Kasumi-1 (cell line): ENCODE data around the gene MCF2L2.
A peak's percentile ranks its signal among the peaks of the same experiment; 100 is the strongest.
"Not testable (repeated sequence)": the region's sequence is repeated elsewhere in the genome, so short reads cannot be mapped to it uniquely, and the experiment has no call there.

Experiments
- DNase-seq, 2 experiments: peaks; one replicate each; lab custom pipeline; 2025; lab: John Stamatoyannopoulos, UW

MCF2L2 gene

GRCh38 chr3:183233966-183234365, 194.5 kb downstream of the MCF2L2 start:
- DNase-seq = peak in 1 of 2 experiments; percentile 28

- no peak for DNase-seq
Measured at GRCh38 chr3:183230826-183231225, 197.6 kb downstream of the MCF2L2 start.

GRCh38 chr3:183230251-183230650, 198.2 kb downstream of the MCF2L2 start:
- not testable (repeated sequence) for DNase-seq

GRCh38 chr3:183229178-183229577, 199.2 kb downstream of the MCF2L2 start:
- DNase-seq = no peak

GRCh38 chr3:183227586-183227985, 200.8 kb downstream of the MCF2L2 start:
- no peak for DNase-seq

- DNase-seq = no peak
Measured at GRCh38 chr3:183226333-183226890, 202.0 kb downstream of the MCF2L2 start.

- DNase-seq = no peak
Measured at GRCh38 chr3:183224180-183224970, 204.0 kb downstream of the MCF2L2 start.

- DNase-seq = no peak
Measured at GRCh38 chr3:183222631-183223235, 205.7 kb downstream of the MCF2L2 start.

- DNase-seq = no peak
Measured at GRCh38 chr3:183220828-183221227, 207.6 kb downstream of the MCF2L2 start.

- DNase-seq = no peak
Measured at GRCh38 chr3:183218826-183219225, 209.6 kb downstream of the MCF2L2 start.

GRCh38 chr3:183217548-183218332, 210.7 kb downstream of the MCF2L2 start:
- peak; percentile 56 to 80 for DNase-seq

GRCh38 chr3:183215591-183216202, 212.7 kb downstream of the MCF2L2 start:
- no peak for DNase-seq

GRCh38 chr3:183214277-183214612, 214.2 kb downstream of the MCF2L2 start:
- DNase-seq = no peak

GRCh38 chr3:183213415-183214276, 214.8 kb downstream of the MCF2L2 start:
- DNase-seq = no peak

GRCh38 chr3:183212565-183212964, 215.9 kb downstream of the MCF2L2 start:
- DNase-seq = peak; percentile 98 to 99

- DNase-seq = peak; percentile 49 to 61
Measured at GRCh38 chr3:183212096-183212495, 216.3 kb downstream of the MCF2L2 start.

- DNase-seq = no peak
Measured at GRCh38 chr3:183211352-183211751, 217.1 kb downstream of the MCF2L2 start.

- peak; percentile 81 to 82 for DNase-seq
Measured at GRCh38 chr3:183210862-183211341, 217.5 kb downstream of the MCF2L2 start.

- DNase-seq = peak; percentile 56 to 59
Measured at GRCh38 chr3:183210341-183210740, 218.1 kb downstream of the MCF2L2 start.

GRCh38 chr3:183208800-183209199, 219.6 kb downstream of the MCF2L2 start:
- DNase-seq = no peak

- DNase-seq = no peak
Measured at GRCh38 chr3:183208260-183208659, 220.2 kb downstream of the MCF2L2 start.
